NCI-H69 (cell line): ENCODE data around the gene C17orf100.

ENCODE experiments used
- DNase-seq: peaks from one replicate; lab custom pipeline; 2025; lab: John Stamatoyannopoulos, UW

C17orf100 gene

DNA sequence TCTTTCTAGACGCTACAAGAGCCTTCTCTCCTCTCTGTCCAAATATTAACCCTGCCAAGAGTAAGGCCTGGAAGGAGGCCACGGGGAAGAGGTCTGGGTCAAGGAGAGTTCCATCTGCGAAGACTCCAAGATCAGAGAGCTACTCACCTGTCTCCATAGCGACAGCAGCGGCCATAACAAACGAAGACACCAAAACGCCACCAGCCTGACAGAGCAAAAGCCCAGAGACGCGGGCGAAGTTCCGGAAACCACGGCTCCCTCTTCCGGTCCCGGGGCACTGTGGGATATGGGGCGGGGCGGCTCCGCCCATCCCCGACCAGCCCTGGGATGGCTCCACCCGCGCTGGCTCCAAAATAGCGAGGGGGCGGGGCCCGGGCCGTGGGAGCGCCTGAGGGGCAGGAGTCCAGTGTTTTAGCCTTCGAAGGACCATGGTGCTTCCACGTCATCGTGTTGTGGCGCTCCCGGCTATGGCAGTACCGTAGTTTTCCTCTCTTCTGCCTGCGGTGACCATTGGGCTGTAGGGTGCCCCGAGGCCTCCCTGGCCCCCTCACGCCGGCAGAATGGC, at the start of gene C17orf100, which contains the start of gene MED31:
Gene C17orf100 (plus strand): TSS at position 409 of the 565 bp plus-strand sequence. CDS start 152 bp downstream, at position 561.
Gene MED31 (minus strand): TSS at position 252 of the 565 bp plus-strand sequence. CDS start 77 bp downstream, at position 175.
- DNase-seq = peak; percentile 90

DNA sequence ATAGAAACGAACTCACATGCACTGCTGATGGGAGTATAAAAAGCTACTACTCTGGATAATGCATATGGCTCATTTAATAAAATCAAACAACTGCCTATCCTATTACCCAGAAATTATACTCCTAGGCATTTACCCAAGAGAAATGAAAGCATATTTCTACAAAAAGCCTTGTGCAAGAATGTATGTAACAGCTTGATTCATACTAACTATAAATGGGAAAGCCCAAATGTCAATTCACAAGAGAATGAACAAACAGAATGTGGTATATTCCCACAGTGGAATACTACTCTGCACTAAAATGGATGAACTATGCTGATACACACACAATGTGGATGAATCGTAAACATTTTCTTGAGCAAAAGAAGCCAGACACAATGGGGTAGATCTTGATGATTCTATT, 49.4 kb upstream of the C17orf100 start:
- no peak for DNase-seq

DNA sequence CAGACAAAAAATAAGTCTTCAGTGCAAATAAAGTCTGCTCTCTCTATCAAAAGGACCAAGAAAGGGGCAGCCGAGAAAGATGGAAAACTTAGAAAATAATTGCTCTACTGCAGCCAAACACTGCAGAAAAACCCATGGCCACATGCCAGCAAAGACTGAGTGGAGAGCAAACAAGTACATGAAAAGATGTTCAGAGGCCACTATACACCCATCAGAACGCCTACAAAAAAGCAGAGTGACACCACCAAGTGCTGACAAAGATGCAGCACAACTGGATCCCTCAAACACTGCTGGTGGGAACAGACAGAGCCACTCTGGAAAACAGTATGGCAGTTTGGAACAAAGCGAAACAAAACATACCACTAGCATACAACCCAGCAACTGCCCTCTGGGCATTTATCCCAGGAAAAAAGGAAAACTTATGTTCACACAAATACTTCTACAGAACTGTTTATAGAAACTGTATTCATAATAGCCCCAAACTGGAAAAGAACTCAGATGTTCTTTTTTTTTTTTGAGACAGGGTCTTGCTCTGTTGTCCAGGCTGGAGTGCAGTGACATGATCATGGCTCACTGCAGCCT, 47.7 kb upstream of the C17orf100 start:
- peak; percentile 4 for DNase-seq

DNA sequence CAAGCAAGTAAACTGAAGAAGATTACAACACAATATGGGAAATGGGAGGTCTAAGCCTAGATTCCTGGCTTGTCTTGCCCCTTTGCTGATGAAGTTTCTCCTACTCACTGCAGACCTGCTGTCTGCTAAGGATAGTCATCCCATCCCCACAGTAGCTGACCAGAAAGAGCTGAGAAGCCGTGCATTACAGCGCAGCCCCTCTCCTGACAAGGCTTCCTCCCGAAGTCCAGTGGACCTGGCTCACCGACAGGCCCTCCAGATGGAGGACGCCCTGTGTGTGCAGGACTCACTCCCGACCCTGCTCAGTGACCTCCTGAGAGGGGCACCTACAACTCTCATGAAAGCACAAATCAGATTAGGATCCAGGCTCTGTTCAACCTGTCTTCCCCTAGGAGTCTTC, 46.4 kb upstream of the C17orf100 start:
- DNase-seq = no peak

DNA sequence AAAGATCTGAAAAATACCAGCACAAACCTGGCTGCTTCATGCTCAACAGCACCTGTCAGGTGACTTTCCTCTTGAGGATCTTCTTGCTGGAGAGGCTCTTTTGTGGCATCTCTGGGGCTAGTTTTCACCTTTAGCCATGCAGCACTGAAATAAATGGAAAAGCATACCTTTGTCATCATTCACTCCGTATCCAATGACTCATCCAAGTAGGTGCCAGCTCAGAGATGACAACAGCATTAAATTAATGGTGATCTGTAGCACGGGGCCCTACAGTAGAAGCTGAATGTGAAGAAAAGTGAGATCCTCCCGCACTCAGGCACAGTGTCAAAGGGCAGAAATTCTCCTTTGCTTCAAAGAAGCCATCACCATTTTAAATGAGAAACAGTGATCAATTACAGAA, 43.2 kb upstream of the C17orf100 start:
- no peak for DNase-seq

DNA sequence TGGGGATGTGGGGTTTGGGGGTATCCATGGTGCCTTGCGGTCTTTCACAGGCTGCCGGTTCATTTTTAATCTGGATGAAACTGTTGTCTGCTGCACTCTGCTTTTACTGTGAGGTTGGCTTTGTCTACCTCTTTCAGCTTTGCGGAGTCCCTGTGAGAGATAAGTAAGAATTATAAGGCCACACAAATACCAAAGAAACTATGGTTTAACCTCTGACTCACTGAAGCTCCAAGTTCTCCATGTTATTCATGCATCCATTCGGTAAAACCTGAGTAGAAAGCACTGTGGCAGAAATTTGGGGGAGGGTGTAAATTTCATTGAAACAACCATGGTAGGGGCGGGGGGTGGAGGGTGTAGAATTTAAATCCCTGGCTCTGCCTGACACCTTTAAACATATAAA, 41.6 kb upstream of the C17orf100 start:
- no peak for DNase-seq

DNA sequence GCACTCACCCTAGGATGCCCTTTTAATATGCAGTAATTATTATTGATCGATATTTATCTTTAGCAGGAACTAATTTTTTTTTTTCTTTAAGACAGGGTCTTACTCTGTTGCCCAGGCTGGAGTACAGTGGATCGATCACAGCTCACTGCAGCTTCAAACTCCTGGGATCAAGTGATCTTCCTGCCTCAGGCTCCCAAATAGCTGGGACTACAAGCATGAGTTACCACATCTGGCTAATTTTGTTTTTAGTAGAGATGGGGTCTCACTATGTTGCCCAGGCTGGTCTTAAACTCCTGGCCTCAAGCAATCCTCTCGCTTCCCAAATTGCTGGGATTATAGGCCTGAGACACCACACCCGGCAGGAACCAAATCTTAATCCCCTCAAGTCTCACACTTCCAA, 40.3 kb upstream of the C17orf100 start:
- no peak for DNase-seq

DNA sequence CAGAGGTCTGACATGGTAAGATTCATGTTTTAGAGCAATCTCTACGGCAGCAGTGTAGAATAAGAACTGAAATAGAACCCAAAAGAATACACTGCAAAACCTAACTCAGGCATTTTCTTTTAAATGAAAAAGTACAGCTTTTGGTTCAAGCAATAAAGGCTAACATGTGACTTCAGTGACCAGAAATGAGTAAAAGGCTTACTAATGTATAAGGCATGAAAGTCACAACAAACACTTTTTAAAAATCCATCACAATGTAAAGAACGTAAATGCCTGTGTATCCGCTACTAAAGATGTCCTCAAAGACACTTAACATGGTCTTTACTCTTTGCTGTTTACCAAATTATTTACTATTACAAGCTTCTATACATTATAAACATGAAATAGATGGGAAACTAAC, 27.6 kb upstream of the C17orf100 start:
- no peak for DNase-seq

DNA sequence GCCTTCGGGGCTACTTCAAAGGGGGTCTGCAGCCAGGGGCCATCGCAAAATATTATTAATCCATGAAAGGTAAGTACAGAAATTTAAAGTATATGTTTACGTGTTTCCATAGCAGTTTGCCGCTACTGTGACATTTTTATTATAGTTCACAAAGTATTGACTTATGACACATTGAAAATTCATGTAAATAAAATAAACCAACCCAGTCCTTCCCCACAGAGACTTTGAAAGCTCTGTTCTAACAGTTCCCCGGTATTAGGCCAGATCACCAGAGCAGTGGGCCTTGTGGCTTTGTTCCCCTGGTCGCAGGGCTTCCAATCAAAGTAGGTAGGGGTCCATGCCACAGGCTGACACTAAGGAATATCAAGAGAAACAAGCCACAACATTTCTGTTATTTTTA, 24.9 kb upstream of the C17orf100 start:
- no peak for DNase-seq

DNA sequence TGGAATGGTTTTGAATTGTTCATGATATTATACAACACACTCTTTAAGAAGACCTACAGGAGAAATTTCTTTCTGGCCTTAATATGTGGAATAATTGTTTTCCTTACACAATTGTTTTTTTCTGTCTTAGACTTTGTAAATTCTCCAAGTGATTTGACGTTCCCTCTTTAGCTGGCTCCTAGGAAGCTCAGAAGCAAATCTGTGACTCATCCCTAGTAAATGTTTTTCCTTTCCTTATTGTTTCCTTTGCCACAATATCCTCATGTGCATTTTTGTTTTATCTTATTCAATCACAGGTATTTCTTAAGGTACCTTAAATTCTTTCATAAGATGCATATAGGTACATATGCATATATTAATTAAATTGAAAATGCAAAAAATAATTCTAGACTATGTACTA, 24.5 kb upstream of the C17orf100 start:
- no peak for DNase-seq

DNA sequence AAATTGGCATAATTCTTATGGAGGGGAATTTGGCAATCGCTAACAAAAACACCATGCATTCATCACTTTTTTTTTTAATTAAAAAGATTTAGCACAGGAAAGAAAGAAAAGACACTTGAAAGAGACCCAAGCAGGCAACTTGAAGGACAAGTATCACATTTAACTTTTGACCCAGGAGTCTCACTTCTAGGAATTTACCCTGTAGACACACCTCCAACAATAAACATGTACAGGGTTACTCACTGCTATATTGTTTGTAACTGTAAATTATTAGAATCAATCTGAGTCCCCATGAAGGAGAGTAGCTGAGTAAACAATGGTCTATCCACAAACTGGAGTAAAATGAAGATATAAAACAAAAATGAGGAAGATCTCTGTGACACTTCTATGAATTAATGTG, 21.2 kb upstream of the C17orf100 start:
- no peak for DNase-seq

DNA sequence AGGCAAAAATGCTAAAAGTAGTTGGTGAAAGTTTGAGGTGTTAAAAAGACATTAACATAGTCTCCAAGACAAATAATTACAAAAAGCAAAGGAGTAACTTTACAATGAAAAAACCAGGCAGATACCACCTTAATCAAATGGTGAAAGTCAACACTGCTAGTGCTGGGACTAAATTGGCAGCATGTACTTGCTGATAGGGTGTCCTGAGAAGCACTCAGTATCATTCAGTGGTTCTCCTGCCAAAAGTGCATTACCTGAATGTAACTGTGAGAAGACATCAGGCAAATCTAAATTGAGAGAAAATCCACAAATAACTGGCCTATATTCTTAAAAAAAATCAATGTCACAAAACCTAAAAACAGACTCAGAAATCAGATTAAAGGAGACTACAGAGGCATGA, 19.0 kb upstream of the C17orf100 start:
- DNase-seq = no peak

DNA sequence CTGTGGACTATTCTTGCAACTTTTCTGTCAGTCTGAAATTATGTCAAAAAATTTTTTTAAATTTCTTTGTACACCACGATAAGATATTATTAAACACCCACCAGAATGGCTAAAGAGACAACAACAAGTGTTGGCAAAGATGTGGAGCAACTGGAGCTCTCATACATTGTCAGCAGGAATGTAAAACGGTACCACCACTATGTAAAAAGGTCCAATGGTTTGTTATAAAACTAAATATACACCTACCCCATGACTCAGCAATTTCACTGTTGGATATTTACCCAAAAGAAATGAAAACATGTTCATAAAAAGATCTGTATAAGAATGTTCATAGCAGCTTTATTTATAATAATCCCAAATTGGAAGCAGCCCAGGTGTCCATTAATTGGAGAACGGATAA, 18.3 kb upstream of the C17orf100 start:
- DNase-seq = no peak

DNA sequence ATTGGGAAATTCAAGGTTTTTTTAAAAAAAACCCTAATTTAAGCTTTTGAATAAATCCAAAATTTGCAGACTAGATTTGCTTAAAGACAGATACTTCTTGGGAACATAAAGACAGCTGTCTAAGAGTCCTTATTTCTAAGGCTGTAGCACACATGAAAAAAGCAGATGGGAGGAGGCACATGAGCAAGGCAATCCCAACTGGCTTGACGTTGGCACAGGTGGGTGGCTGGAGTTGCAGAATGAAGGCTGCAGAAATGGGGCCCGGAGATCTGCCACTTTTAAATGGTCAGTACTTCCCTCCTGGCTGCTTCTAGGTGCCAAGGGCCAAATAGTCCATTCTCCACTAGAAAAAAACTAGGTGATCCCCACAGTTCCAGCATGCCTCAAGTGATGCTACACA, 15.5 kb upstream of the C17orf100 start:
- DNase-seq = no peak

DNA sequence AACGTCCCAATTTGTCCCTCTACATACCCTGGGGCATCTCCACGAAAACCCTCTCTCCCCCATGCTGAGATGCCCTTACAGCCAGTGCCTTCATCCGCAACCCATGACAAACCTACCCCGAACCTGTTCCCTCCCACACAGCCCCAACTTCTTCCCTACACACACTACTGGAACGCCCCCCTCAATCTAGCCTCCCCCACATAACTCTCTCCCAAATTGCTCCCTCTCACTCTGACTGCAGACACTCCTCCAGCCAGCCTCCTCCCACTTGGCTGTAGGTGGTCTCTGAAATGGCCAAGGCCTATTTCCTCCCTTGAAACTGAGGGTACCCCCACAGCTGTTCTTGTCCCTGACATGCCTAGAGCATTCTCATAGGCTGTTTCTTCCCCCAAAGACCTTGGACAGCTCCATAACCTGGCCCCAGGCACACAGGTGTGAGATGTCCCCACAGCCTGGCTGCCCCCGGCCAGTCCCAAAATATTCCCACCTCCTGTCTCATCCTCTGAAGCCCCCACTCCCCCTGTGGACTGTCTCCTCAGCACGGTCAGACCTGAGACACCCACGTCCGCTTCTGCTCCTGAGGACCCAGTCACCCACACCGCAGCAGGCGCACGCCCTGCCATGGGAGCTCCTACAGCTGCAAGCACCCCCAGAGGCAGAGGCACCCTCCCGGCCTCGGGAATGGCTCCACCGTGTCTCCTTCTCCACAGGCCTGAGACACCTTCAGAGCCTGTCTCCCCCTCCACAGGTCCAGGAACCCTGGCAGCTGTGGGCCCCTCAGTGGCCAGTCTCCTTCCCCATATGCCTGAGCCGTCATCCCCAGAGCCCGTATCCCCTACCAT, 14.7 kb upstream of the C17orf100 start:
- no peak for DNase-seq

DNA sequence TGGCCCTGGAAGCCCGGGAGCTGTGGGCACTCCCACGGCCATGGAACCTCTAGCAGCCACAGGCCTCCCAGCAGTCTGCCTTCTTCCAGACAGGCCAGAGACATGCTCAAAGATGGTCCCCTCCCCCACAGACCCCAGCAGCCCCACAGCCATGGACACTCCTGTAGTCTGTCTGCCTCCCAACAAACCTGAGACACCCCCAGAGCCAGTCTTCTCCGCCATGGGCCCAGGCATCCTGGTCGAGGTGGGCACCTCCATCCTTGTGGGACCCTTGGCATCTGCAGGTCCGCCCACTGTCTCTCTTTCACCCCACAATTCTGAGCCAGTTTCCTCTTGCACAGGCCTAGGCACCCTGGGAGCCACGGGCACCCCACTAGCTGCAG, 14.1 kb upstream of the C17orf100 start:
- no peak for DNase-seq

DNA sequence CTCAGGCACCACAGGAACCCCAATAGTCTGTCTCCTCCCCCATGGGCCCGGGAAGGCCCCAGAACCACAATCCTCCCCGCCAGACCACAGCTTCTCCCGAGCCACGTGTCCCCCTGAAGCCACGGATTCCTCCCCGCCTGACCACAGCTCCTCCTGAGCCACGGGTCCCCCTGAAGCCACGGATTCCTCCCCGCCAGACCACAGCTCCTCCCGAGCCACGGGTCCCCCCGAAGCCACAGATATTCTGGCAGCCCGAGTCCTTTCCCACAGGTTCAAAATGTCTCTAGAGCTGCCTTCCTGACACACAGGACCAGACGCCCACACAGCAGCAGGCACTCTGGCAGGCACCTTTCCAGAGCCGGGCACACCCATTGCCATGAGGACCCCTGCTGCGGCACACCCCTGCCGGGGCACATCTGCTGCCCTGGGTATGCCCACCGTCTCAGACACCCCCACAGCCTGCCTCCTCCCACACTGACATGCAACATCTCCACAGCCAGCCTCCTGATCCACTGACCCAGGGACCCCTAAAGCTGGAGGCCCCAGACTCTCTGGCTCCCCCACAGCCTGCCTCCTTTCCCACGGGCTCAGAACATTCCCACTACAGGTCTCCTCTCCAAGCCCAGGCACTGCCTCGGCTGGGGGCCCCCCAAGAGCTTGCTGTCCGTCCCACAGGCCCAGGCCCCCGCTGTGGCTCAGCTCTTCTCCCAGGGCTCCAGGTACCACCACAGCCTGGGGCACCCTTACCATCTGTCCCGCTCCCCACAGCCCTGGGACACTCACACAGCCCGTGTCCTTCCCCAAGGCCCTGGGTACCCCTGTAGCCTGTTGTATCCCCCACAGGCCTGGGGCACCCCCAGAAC, 13.3 kb upstream of the C17orf100 start:
- no peak for DNase-seq

DNA sequence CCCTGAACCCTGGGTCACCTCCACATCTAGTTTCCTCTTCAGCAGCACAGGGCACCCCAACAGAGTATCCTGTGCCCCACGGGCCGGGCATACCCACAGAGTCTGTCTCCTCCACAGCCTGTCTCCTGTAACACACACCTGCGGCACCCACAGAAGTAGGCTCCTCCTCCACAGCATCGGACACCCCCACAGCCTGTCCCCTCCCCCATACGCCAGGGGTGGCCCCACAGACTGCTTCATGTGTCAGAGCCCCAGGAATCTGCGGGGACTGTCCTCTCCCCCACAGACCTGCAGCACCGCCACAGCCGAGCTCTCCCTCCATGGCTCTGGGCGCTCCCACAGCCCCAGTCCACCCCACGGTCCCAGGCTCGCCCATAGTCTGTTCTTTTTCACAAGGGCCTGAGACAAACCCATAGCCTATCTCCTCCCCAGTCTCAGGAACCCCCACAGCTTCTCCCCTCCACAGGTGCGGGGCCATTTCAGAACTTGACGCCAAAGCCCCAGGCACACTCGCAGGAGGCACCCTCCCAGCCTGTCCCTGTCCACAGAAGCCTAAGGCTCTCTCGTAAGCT, 12.5 kb upstream of the C17orf100 start:
- no peak for DNase-seq

DNA sequence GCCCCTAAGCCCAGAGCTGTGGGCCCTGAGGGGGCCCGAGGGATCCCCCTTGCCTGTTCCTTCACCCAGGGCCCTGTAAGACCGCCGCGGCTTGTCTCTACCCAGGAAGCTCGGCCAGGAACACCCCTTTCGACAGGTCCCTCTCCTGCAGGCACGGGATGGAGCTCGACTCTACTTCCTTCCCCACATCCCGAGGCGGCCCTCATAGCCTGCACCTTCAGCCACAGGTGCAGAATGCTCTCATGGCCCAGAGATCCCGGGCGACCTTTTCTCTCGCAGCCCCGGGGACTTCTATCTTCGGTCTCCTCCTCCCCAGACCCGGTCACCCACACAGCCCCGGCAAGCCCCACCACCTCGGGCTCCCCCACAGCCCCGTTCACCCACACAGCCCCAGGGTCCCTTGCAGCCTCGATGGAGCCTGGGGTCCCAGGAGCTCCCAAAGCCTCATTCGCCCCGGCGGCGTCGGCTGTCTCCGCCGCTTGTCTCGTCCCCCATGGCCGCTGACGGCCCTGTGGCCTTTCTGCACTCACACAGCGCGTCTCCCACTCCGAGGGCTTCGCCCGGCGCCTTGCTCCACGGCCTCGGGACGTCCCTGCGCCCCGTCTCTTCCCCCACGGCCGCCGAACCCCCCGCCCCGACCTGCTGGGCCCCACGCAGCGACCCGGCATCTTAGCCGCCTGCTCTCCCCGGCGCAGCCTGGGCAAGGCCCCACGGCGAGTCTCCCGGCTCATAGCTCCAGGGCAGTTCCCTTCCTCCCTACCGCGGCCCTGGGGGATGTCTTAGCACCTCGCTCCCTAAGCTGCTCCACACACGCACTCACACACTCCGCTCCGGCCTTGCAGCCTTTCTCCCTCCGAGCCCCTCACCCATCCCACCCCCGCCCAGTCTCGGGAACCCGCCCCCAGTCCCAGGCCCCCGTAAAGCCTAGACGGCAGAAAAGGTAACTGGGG, 11.7 kb upstream of the C17orf100 start:
- peak; percentile 49 for DNase-seq

DNA sequence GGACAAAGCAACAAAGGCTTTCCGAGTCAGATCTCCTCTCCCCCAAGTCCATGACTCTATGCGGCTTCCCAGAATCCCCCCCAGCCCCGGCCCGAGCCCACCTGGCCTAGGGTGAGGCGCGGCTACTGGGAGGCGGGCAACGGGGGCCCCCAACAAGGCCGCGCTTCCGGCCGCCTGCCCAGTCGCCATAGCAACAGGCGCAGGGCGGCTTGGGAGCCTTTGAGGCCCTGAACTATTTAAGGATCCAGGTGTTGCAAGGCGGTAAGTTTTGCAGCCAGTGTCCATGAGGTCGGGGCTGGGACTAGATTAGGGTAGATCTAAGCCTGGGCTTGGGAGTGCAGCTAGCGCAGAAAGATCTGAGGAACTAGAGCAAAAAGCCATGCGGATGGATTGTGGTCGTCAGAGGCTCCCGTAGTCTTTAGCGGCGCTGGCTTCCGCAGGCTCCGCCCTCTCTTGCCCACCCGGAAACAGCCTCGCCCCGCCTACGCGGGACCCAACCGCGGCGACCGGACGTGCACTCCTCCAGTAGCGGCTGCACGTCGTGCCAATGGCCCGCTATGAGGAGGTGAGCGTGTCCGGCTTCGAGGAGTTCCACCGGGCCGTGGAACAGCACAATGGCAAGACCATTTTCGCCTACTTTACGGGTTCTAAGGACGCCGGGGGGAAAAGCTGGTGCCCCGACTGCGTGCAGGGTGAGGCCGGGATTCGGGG, 10.9 kb upstream of the C17orf100 start, which contains the start of the genes KIAA0753 and TXNDC17:
Gene KIAA0753 (minus strand): TSS at position 176 of the 711 bp plus-strand sequence. CDS start 5,608 bp downstream, outside the sequence.
Gene TXNDC17 (plus strand): TSS at position 525 of the 711 bp plus-strand sequence. CDS start 23 bp downstream, at position 548.
- DNase-seq = peak; percentile 89
